ENCODE results near the gene SEC63. TPM values are rescaled to one million over a fixed set of nuclear protein-coding genes. Genes with fewer than 3 reads are reported as not detected.
"Not testable (repeated sequence)": the region's sequence is repeated elsewhere in the genome, so short reads cannot be mapped to it uniquely, and the experiment has no call there.

The SEC63 gene
- total RNA-seq, 1 experiment from 2014 or later: 17.6 TPM

DNA sequence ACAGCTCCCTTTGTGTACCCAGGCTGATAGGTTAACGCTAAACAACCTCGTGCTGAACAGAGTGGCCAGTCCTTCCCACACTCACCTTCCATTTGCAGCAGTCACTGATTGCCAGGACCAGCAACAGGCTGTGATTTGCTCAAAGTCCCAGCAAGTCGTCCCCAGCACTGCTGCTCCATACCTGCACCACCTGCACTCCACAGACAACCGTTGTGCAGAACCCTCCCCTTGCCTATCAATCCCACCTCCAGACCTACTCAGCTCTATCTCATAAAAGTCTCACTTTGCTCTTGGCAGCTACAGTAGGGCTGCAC is 90.7 kb downstream of the SEC63 start:
- no peak for DNase-seq (ENCODE audit: extremely low read depth, low read depth)

DNA sequence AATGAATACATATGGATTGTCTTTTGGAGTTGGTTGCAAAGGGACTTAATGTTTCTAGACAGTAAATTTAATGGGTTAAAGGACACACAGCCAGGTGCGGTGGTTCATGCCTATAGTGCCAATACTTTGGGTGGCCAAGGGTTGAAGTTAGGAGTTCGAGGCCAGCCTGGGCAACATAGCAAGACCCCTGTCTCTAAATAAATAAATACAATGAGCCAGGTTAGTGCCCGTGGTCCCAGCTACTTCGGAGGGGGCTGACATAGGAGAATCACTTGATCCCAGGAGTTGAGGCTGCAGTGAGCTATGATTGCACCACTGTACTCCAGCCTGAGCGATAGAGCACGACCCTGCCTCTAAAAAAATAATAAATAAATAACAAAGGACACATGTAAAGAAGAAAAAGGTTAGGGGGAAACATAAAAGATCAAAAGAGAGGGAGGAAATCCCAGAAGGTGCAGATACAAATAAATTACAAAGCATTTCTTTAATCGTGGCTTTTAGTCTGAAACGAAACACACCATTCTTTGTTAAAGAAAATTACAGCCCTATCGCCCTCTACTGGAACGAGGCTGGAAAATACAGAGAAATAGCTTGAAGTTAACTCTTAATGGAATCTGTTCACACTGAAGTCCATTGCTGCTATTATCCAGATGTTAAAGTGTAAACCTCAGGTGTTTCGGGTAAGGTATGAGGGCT is 91.3 kb downstream of the SEC63 start:
- DNase-seq (ENCODE audit: extremely low read depth, low read depth): peak; percentile 30

DNA sequence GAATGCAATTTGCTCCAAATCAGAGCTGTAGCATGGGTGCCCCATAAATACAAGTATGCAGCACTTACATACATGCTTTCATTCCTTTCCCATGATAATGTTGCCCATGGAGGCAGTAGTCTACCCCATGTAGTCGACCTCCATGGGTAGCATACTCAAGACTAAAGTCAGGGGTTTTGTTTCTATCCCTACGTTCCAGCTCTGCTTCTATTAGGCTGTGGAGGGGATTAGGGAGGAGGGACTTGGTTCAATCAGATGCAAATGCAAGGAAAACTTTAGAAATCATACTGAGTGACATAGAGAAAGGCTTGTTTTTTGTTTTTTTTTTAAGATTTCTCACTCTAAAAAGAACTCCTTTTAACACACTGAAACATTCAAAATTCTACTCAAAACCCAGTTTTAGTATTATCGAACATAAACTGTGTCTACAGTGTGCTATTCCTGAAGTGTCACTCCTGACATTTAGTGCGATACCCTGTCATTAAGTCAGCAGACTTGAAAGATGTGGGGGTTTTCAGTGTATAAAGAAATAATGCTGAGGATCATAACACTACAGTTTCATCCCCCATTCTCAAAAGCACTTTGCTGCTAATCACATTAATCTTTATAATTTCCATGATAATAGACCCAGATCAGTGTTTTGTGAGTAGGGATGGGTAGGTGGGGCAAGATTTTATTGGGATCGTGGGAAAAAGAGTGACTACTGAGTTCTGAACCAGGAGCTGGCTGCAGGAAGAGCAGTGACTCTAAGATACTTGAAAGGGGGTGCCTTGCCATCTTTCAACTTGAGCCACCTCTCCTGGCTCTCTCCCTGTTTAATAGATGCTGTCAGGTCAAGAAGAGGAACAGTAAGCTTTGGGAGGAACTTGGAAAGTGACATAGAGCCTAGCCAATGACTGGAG is 93.5 kb downstream of the SEC63 start:
- DNase-seq (ENCODE audit: extremely low read depth, low read depth): no peak

DNA sequence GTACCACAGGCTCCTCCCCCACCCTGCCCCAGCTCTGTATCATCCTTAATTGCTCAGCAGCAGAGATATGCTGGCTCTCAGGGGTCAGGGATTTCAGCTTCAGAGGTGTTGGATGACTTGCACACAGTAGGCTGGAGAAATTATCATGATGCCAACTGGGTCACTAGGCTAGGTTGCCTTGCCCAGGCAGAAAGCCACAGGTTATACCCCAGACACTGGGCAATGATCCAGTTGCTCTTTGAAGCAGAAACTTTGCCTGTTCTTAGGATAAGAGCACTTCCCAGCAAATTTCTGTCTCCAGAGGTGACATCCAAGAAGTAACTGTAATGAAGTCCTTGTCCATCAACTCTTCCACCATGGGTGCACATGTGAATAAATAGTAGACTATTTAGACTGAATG is 95.6 kb downstream of the SEC63 start:
- no peak for DNase-seq (ENCODE audit: extremely low read depth, low read depth)

DNA sequence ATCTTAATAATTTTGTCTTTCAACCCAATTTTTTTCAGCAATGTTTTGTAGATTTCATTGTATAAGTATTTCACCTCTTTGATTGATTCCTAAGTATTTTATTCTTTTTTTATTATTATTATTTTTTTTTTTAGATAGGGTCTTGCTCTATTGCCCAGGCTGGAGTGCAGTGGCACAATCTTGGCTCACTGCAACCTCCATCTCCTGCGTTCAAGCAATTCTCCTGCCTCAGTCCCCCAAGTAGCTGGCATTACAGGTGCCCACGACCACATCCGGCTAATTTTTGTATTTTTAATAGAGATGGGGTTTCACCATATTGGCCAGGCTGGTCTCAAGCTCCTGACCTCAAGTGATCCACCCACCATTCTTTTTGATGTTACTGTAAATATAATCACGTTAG is 97.0 kb downstream of the SEC63 start:
- not testable (repeated sequence) for DNase-seq (ENCODE audit: extremely low read depth, low read depth)

DNA sequence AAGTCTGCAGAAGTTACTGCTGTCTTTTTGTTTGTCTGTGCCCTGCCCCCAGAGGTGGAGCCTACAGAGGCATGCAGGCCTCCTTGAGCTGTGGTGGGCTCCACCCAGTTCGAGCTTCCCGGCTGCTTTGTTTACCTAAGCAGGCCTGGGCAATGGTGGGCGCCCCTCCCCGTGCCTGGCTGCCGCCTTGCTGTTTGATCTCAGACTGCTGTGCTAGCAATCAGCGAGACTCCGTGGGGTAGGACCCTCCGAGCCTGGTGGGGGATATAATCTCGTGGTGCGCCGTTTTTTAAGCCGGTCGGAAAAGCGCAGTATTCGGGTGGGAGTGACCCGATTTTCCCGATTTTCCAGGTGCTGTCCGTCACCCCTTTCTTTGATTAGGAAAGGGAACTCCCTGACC is 97.9 kb downstream of the SEC63 start:
- DNase-seq (ENCODE audit: extremely low read depth, low read depth): not testable (repeated sequence)

DNA sequence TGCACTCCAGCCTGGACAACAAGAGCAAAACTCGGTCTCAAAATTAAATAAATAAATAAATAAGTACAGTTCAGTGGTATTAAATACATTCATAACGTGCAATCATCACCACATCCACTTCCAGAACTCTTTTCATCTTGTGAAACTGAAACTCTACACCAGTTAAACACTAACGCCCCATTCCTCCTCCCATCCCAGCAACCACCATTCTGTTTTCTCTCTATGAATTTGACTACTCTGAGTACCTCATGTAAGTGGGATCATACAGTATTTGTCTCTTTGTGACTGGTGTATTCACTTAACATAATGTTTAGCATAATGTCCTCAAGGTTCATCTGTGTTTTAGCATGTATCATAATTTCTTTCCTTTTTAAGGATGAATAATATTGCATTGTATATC is 104.8 kb downstream of the SEC63 start:
- DNase-seq (ENCODE audit: extremely low read depth, low read depth): no peak

DNA sequence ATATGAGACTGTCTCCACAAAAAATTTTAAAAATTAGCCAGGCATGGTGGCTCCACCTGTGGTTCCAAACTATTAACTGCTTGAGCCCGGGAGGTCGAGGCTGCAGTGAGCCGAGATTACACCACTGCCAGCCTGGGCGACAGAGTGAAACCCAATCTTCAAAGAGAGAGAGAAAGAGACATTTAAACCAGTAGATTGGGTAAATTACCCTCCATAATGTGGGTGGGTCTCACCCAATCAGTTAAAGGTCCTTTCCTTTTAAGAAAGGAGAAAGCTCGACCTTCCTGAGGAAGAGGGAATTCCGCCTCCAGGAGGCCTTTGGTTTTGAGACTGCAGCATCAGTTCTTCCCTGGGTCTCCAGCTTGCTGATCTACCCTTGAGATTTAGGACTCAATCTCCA is 108.7 kb downstream of the SEC63 start:
- DNase-seq (ENCODE audit: extremely low read depth, low read depth): no peak

DNA sequence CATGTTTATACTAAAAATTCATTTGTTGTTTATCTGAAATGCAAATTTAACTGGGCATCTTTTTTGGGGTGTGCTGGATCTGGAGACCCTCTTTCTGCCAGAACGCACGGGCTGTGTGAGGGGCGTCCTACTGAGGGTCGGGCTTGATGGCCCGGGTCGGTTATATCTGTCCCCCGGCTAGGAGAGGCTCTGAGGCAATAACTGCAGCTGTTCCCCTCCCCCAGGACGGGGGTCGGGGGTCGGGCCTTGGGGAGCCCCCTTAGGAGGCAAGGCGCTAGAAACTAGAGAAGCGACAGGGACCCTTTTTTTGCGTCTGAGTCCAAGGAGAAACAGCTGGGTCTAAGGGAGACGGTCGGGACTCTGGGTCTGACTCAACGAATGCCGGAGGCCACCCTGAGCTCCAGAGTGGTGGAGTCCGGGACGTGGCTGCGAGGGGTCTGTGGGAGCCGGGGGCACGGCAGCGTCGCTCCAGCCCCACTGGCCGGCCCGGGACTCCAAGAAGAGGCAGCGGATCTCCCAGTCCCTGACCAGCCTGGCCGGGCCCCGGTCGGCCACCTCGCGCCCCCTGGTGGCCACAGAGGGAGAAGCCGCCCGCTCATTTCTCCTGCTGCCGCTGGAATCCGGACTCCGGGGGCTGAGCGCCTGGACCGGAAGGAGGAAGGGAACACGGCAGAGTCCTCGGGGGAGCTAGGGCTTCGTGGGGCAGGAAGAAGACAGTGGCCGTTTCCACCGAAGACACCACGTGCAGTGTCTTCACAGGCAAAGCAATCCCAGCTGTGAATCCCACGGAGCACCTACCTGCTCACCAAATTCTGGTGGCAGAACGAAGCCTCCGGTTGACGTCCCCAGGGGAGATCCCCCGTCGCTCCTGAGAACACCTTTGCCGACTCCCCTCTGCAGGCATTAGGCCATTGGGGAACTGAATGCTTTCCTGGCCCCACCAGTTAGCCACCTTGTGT is 109.9 kb downstream of the SEC63 start:
- peak; percentile 64 for DNase-seq (ENCODE audit: extremely low read depth, low read depth)

DNA sequence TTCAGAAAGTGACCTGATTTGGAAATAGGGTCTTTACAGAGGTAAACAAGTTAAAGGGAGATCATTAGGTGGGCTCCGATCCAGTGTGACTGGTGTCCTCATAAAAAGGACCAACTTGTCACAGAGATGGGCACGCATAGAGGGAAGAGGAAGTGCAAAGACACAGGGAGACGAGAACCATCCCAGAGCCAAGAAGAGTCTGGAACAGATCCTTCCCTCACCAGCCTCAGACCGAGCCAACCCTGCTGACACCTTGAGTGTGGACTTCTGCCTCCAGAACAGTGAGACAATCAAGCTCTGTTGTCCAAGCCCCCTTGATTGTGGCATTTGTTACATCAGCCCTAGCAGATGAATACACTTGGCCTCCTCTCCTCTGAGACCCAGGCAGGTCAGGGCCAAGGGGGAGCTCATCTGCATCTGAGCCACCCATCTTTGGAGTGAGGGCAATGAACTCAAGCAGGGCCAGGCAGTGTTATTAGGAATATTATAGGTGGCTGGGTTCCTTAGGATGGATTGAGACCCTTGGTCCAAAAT is 111.7 kb downstream of the SEC63 start:
- no peak for DNase-seq (ENCODE audit: extremely low read depth, low read depth)

DNA sequence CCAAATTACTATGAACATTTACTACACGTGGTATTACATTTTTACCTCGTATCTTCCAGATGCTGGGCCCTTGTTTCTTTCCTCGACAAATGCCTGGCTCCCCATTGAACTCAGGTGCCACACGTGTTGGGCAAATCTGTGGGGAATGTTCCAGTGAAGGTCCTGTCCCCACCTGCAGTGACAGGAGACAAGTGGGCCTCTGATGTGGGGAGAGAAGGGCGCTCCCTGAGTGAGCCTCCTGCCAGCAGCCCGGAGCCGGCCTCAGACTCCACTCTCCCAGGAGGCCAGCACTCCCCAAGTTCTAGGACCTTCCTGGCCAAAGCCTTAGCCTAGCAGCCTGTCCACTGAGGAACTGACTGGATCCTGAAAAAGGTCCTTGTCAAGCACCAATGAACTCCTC is 112.2 kb downstream of the SEC63 start:
- no peak for DNase-seq (ENCODE audit: extremely low read depth, low read depth)

DNA sequence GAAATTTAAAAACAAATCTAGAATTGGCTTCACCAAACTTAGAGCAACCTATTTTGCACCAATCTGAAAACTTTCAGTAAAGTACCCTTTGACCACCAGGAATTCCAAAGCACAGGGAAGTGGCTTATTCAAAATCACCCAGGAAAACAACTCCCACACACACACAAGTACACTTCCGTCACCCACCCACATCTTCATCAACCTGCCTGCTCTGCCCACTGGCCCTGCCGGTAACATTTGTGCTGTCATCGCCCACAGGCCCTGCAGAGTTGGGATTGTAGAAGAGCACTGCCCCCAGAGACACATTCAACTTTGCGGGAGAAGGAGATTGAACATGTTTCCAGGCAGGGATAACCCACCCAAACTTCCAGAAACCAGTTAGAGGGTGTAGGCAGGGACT is 114.6 kb downstream of the SEC63 start:
- DNase-seq (ENCODE audit: extremely low read depth, low read depth): no peak

DNA sequence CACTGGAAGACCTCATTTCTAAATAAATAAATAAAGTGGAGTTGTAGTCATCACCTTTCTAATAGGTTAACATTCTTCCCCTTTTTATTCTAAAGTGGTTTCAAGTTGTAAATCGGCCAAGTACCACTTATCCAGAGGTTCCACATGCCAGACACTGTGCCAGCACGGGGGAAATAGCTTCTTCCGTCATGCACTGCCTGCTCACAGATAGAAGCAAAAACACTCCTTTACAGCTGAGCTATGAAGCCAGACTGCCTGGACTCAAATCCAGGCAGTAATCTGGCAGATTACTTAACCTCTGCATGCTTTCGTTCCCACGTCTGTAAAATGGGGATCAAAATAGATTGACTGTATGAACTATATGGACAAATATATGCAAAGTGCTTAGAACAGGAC is 116.7 kb downstream of the SEC63 start:
- DNase-seq (ENCODE audit: extremely low read depth, low read depth): no peak

DNA sequence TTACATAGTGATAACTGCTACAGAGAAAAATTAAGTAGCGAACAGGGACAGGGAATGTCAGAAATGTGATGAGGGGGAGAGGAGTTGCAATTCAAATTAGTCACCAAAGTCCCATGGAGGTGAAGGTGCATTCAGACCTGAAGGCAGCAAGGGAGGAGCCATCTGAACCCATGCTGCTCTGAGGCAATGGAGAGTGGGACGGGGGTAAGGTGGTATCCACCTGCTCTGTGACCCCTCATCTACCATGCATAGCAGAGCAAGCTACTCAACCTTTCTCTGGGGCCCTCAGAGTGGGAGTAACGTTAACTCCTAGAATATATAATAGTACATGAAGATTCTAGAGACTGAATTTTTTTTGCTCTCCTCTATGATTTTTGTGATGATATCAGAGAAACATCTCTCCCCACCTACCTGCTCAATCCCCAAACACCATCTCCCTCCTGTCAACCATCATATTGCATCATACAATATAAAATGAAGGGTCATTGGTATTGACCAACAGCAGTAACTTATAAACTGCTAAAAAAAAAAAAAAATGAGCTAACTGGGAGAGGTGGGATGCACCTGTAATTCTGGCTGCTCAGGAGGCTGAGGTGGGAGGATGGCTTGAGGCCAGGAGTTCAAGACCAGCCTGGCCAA is 117.3 kb downstream of the SEC63 start:
- DNase-seq (ENCODE audit: extremely low read depth, low read depth): no peak

DNA sequence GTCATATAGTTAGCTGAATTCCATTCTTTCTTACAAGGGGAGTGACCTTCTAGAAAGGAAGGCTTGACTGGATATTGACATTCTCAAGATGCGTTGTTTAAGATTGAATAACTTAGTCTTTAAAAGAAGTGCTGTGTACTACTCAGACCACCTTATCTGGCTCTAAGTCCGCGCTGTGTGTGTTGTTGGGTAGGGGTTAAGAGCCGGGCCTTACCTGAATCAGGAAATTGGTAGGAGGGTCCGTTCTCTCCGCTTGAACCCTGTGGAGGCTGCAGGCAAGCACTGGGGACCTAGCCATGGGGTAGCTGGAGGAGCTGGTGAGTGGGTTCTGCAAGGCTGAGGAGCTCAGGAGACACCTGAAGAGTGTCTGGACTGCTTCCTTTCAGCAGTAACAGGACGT is 124.9 kb downstream of the SEC63 start:
- DNase-seq (ENCODE audit: extremely low read depth, low read depth): no peak

DNA sequence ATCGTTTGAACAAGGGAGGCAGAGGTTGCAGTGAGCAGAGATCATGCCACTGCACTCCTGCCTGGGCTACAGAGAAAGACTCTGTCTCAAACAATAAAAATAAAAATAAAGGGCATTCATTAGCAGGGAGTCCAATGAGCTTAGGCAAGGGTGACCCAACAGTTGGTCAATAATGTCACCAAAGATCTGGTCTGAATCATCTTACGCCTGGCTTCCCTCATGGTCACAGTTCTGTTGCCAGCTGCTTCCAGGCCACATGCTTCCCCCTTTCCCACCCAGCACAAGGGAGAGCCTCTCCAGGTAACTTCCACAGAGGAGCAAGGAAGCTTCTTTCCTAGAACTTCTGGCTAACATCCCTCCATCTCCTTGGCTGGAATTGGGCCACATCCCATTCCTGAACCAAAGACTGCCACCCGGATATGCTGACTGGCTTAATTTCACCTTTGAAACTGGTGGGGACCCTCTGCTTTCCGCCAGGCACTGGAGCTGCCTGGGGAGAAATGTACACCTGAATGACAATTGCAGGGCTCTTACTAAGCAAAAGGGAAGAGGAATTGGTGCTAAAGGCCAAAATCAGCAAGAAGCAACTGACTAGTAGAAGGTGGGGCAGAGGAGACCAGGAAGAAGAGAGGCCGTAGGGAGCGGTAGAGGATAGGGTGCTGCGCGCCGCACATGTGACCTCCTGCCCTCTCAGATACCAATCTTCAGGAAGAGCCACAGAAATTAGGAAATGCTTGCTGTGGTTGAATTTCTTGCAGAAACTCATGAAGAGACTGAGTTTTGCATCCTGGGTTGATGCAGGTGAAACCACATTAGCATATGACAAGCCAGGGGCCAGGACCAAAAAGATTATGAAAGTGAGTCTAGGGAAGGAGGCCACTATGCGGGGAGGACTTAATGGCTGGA is 125.6 kb downstream of the SEC63 start:
- DNase-seq (ENCODE audit: extremely low read depth, low read depth): no peak

DNA sequence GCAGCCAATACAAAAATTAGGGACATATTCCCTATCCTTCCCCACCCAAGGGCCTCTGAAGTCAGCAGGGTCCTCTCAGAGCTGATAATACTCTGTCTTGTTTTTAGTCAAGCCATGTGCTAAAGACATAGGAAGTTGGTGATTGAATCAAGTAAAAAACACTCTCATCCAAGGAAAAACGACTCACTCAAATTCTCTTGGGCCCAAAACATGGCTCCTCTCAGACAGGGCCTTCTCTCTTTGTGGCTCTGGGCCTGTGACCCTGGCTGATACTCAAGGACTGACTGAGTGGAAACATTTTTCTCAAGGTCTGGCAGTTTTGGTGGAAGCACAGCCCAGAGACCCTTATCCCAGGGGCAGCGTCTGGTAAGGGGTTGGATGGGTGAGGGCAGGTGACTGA is 127.9 kb downstream of the SEC63 start:
- no peak for DNase-seq (ENCODE audit: extremely low read depth, low read depth)

DNA sequence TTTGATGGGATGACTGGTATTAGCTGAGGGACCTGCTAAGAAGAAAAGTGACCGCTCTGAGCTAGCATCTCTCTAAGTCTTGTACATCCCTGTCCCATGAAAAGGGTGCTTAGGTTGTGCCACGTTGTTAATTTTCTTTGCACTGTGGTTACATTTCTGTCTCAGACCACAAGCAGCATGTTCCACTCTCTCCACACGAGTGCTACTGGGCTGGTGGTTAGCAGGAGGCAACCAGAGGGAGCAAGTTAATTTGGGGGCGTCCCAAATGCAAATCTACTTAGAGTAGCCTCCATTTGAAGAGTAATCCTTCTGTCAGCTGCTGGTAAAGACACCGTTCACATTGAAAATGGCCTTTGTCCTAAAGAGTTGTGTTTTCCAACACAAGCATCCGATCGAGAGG is 130.5 kb downstream of the SEC63 start:
- DNase-seq (ENCODE audit: extremely low read depth, low read depth): no peak

DNA sequence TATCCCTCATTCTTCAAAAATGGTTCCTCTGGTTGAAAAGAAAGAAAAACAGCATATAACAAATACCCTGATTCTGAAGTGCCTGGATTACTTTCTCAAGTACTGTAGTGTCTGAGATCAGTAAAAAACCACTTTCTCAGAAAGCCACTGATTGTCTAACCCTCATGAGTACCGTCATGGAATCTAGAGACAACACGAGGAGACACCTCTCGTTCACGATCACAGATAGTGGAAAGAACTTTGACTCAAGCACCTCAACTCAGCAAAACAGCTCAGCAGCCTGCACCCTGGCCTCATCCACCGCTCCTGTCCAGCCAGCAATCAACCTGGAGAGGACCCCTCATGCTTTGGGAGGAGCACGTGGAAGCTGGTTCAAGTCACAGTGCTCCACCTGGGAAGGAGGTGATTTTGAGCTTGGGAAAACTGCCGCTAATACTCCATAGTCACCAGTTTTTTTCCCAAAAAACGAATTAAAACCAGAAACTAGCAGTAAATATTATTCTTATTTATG is 134.9 kb downstream of the SEC63 start:
- no peak for DNase-seq (ENCODE audit: extremely low read depth, low read depth)

Measured in NCI-H460 (cell line).